LHCN-M2 (cell line): Measurements from ENCODE around the gene TRERF1. TPM values are rescaled to one million over a fixed set of nuclear protein-coding genes. Genes with fewer than 3 reads are reported as not detected.

Source experiments
- DNase-seq: peaks from one replicate; pipeline ENCODE4 v3.0.0-alpha.2; 2012; ENCODE audit warnings: low read depth
- total RNA-seq: library from RNA; depleted of rRNA; stranded (reverse); fragments of >200 nt; gene quantifications from 2 replicates; pipeline ENCODE4 v1.2.3, GENCODE V29; 2014

TRERF1 gene
- total RNA-seq, 1 experiment from 2014 or later, result 4.0 TPM

GRCh38 chr6:42424906-42425474 lies 26.7 kb downstream of the TRERF1 start:
- DNase-seq, result no peak

GRCh38 chr6:42423244-42423643 lies 28.5 kb downstream of the TRERF1 start:
- no peak for DNase-seq

- DNase-seq, result no peak
Observed at GRCh38 chr6:42420741-42421140, 31.0 kb downstream of the TRERF1 start.

GRCh38 chr6:42419490-42420280 lies 32.0 kb downstream of the TRERF1 start:
- DNase-seq, result no peak

GRCh38 chr6:42418724-42419123 lies 33.0 kb downstream of the TRERF1 start:
- DNase-seq, result no peak

GRCh38 chr6:42417641-42418112 lies 34.0 kb downstream of the TRERF1 start:
- no peak for DNase-seq

- no peak for DNase-seq
Observed at GRCh38 chr6:42411406-42411805, 40.3 kb downstream of the TRERF1 start.

- DNase-seq, result no peak
Observed at GRCh38 chr6:42410861-42411260, 40.9 kb downstream of the TRERF1 start.

GRCh38 chr6:42409581-42409980 lies 42.1 kb downstream of the TRERF1 start:
- DNase-seq, result no peak

- peak; percentile 79 for DNase-seq
Observed at GRCh38 chr6:42407379-42407778, 44.3 kb downstream of the TRERF1 start.

GRCh38 chr6:42406306-42407280 lies 45.1 kb downstream of the TRERF1 start:
- DNase-seq, result peak; percentile 47

- peak; percentile 65 for DNase-seq
Observed at GRCh38 chr6:42405021-42405420, 46.7 kb downstream of the TRERF1 start.

GRCh38 chr6:42404484-42404883 lies 47.2 kb downstream of the TRERF1 start:
- DNase-seq, result peak; percentile 53

- DNase-seq, result no peak
Observed at GRCh38 chr6:42403831-42404230, 47.9 kb downstream of the TRERF1 start.

- no peak for DNase-seq
Observed at GRCh38 chr6:42403421-42403820, 48.3 kb downstream of the TRERF1 start.

GRCh38 chr6:42402184-42402583 lies 49.5 kb downstream of the TRERF1 start:
- peak; percentile 41 for DNase-seq

- DNase-seq, result no peak
Observed at GRCh38 chr6:42401613-42401951, 50.1 kb downstream of the TRERF1 start.

- DNase-seq, result no peak
Observed at GRCh38 chr6:42400886-42401612, 50.7 kb downstream of the TRERF1 start.

- peak; percentile 45 for DNase-seq
Observed at GRCh38 chr6:42400061-42400760, 51.5 kb downstream of the TRERF1 start.

- no peak for DNase-seq
Observed at GRCh38 chr6:42396720-42397119, 55.0 kb downstream of the TRERF1 start.
